HAP-1 (cell line): Measurements from ENCODE around the gene ERG28.

Source experiments
- DNase-seq, 2 experiments: peaks; one replicate each; pipeline ENCODE4 v3.0.0-alpha.2; 2016 to 2020; ENCODE audit warnings: low spot score in 2 of 2
- H3K27me3 ChIP-seq: fragments of 250-450 bp; sonication (Bioruptor Pico); 2 replicates; pipeline ENCODE4 v1.5.1; 2020; ENCODE audit warnings: low read depth, mild to moderate bottlenecking, moderate library complexity
- H3K36me3 ChIP-seq: fragments of 250-450 bp; sonication (Bioruptor Pico); replicated peaks from 2 replicates; pipeline ENCODE4 v1.5.1; 2020; ENCODE audit warnings: mild to moderate bottlenecking
- H3K4me1 ChIP-seq: fragments of 250-450 bp; sonication (Bioruptor Pico); 2 replicates; pipeline ENCODE4 v1.5.1; 2020; ENCODE audit warnings: mild to moderate bottlenecking
- H3K4me3 ChIP-seq: fragments of 250-450 bp; sonication (Bioruptor Pico); 2 replicates; pipeline ENCODE4 v1.5.1; 2020; ENCODE audit warnings: mild to moderate bottlenecking, moderate library complexity
- H3K9me3 ChIP-seq: fragments of 250-450 bp; sonication (Bioruptor Pico); 2 replicates; pipeline ENCODE4 v1.5.1; 2020; ENCODE audit warnings: mild to moderate bottlenecking, moderate library complexity
- in situ Hi-C: fragments of 300-500 bp; cut with MboI; formaldehyde crosslinking; loops from 3 replicates; pipeline ENCODE4 v1.14.3; 2020; ENCODE audit warnings: low sequenced_read_pairs, inconsistent platforms, mixed read lengths

ERG28 gene

GRCh38 chr14:75628816-75629215 is 31.9 kb downstream of the ERG28 start:
- in situ Hi-C loops: no loop called here
- Histone ChIP-seq H3K9me3 (no peaks in the 10 kb centered on the region), H3K27me3 (no peaks in the 10 kb centered on the region), H3K4me1 (no peaks in the 10 kb centered on the region), H3K4me3 (no peak overlapping the region), H3K36me3 (no peaks in the 10 kb centered on the region)
- no peak for DNase-seq

GRCh38 chr14:75627406-75627805 is 33.3 kb downstream of the ERG28 start:
- Histone ChIP-seq H3K36me3 (no peaks in the 10 kb centered on the region), H3K4me3 (no peak overlapping the region), H3K9me3 (no peaks in the 10 kb centered on the region), H3K27me3 (no peaks in the 10 kb centered on the region), H3K4me1 (no peaks in the 10 kb centered on the region)
- in situ Hi-C loops: no loop called here
- DNase-seq: no peak

GRCh38 chr14:75626863-75627262 is 33.8 kb downstream of the ERG28 start:
- Histone ChIP-seq H3K9me3 (no peaks in the 10 kb centered on the region), H3K4me3 (no peak overlapping the region), H3K36me3 (no peaks in the 10 kb centered on the region), H3K27me3 (no peaks in the 10 kb centered on the region), H3K4me1 (no peaks in the 10 kb centered on the region)
- in situ Hi-C loops: no loop called here
- DNase-seq: no peak

- H3K4me1 ChIP-seq: no peaks in the 10 kb centered on the region
- no peaks in the 10 kb centered on the region for H3K27me3 ChIP-seq
- H3K36me3 ChIP-seq: no peaks in the 10 kb centered on the region
- no peak for DNase-seq
- H3K9me3 ChIP-seq: no peaks in the 10 kb centered on the region
- in situ Hi-C loops: no loop called here
- no peak overlapping the region for H3K4me3 ChIP-seq
These were observed 34.3 kb downstream of the ERG28 start for GRCh38 chr14:75626396-75626795.

GRCh38 chr14:75625034-75625433 is 35.6 kb downstream of the ERG28 start:
- Histone ChIP-seq H3K4me1 (no peaks in the 10 kb centered on the region), H3K9me3 (no peaks in the 10 kb centered on the region), H3K4me3 (no peak overlapping the region), H3K27me3 (no peaks in the 10 kb centered on the region), H3K36me3 (no peaks in the 10 kb centered on the region)
- no peak for DNase-seq
- in situ Hi-C loops: no loop called here

GRCh38 chr14:75619548-75619947 is 41.1 kb downstream of the ERG28 start:
- Histone ChIP-seq H3K4me1 (no peaks in the 10 kb centered on the region), H3K36me3 (no peaks in the 10 kb centered on the region), H3K9me3 (no peaks in the 10 kb centered on the region), H3K27me3 (no peaks in the 10 kb centered on the region), H3K4me3 (no peak overlapping the region)
- no peak for DNase-seq
- in situ Hi-C loops: no loop called here

- DNase-seq: no peak
- in situ Hi-C loops: no loop called here
- no peaks in the 10 kb centered on the region for H3K4me1 ChIP-seq
- H3K36me3 ChIP-seq: no peaks in the 10 kb centered on the region
- no peaks in the 10 kb centered on the region for H3K27me3 ChIP-seq
- no peak overlapping the region for H3K4me3 ChIP-seq
- no peaks in the 10 kb centered on the region for H3K9me3 ChIP-seq
These were observed 45.5 kb downstream of the ERG28 start for GRCh38 chr14:75615200-75615599.

GRCh38 chr14:75614179-75614578 is 46.5 kb downstream of the ERG28 start:
- Histone ChIP-seq H3K4me1 (no peaks in the 10 kb centered on the region), H3K27me3 (no peaks in the 10 kb centered on the region), H3K36me3 (no peaks in the 10 kb centered on the region), H3K9me3 (no peaks in the 10 kb centered on the region), H3K4me3 (no peak overlapping the region)
- DNase-seq: no peak
- in situ Hi-C loops: no loop called here

GRCh38 chr14:75612157-75612556 is 48.5 kb downstream of the ERG28 start:
- DNase-seq: no peak
- no peak overlapping the region for H3K4me3 ChIP-seq
- H3K4me1 ChIP-seq: no peaks in the 10 kb centered on the region
- no peaks in the 10 kb centered on the region for H3K9me3 ChIP-seq
- no peaks in the 10 kb centered on the region for H3K27me3 ChIP-seq
- H3K36me3 ChIP-seq: no peaks in the 10 kb centered on the region
- in situ Hi-C loops: no loop called here

GRCh38 chr14:75610834-75611233 is 49.8 kb downstream of the ERG28 start:
- Histone ChIP-seq H3K4me3 (no peak overlapping the region), H3K9me3 (no peaks in the 10 kb centered on the region), H3K36me3 (no peaks in the 10 kb centered on the region), H3K27me3 (no peaks in the 10 kb centered on the region), H3K4me1 (no peaks in the 10 kb centered on the region)
- in situ Hi-C loops: no loop called here
- DNase-seq: no peak

- H3K4me1 ChIP-seq: no peaks in the 10 kb centered on the region
- no peak overlapping the region for H3K4me3 ChIP-seq
- no peak for DNase-seq
- H3K36me3 ChIP-seq: no peaks in the 10 kb centered on the region
- H3K9me3 ChIP-seq: no peaks in the 10 kb centered on the region
- in situ Hi-C loops: no loop called here
- H3K27me3 ChIP-seq: no peaks in the 10 kb centered on the region
These were observed 50.8 kb downstream of the ERG28 start for GRCh38 chr14:75609606-75610475.

GRCh38 chr14:75609116-75609515 is 51.6 kb downstream of the ERG28 start:
- no peak for DNase-seq
- Histone ChIP-seq H3K27me3 (no peaks in the 10 kb centered on the region), H3K36me3 (no peaks in the 10 kb centered on the region), H3K4me3 (no peak overlapping the region), H3K4me1 (no peaks in the 10 kb centered on the region), H3K9me3 (no peaks in the 10 kb centered on the region)
- in situ Hi-C loops: no loop called here

- Histone ChIP-seq H3K4me3 (no peak overlapping the region), H3K36me3 (no peaks in the 10 kb centered on the region), H3K4me1 (no peaks in the 10 kb centered on the region), H3K27me3 (no peaks in the 10 kb centered on the region), H3K9me3 (no peaks in the 10 kb centered on the region)
- in situ Hi-C loops: no loop called here
- no peak for DNase-seq
These were observed 52.6 kb downstream of the ERG28 start for GRCh38 chr14:75607842-75608640.

GRCh38 chr14:75607044-75607443 is 53.6 kb downstream of the ERG28 start:
- Histone ChIP-seq H3K27me3 (peaks cover 2% of the 10 kb centered on the region; the same call in 1 of the 2 replicates), H3K9me3 (no peaks in the 10 kb centered on the region), H3K4me1 (no peaks in the 10 kb centered on the region), H3K4me3 (no peak overlapping the region), H3K36me3 (no peaks in the 10 kb centered on the region)
- no peak for DNase-seq
- in situ Hi-C loops: no loop called here
